Stimulated activated CD4-positive, alpha-beta T cell treated with anti-CD3 and anti-CD28 coated beads, Interleukin-1b, Interleukin-23, amount 100 ng/mL, for 1 hour (primary cell): ENCODE results near the gene METTL9.
"Not testable (repeated sequence)": the region's sequence is repeated elsewhere in the genome, so short reads cannot be mapped to it uniquely, and the experiment has no call there.

Source experiments
- DNase-seq, 2 donors: peaks; one replicate each; pipeline ENCODE4 v3.0.0-alpha.2; 2020; ENCODE audit warnings: low read depth in 2 of 2

The METTL9 gene

GRCh38 chr16:21659124-21659523 is 59.7 kb downstream of the METTL9 start:
- DNase-seq: no peak

- no peak for DNase-seq
Measured at GRCh38 chr16:21663889-21664647, 64.7 kb downstream of the METTL9 start, which contains the start of gene OTOA. Gene OTOA (plus strand): TSS chr16:21663968. CDS start chr16:21678515, 14,547 bp downstream.

- no peak for DNase-seq
Measured at GRCh38 chr16:21664801-21665492, 65.6 kb downstream of the METTL9 start.

GRCh38 chr16:21666772-21667171 is 67.4 kb downstream of the METTL9 start:
- DNase-seq: no peak

GRCh38 chr16:21667575-21667974 is 68.2 kb downstream of the METTL9 start:
- no peak for DNase-seq

GRCh38 chr16:21673469-21673868 is 74.1 kb downstream of the METTL9 start:
- no peak for DNase-seq

- not testable (repeated sequence) for DNase-seq
Measured at GRCh38 chr16:21674456-21674855, 75.1 kb downstream of the METTL9 start.

GRCh38 chr16:21680714-21681113 is 81.3 kb downstream of the METTL9 start:
- not testable (repeated sequence) for DNase-seq

GRCh38 chr16:21683184-21683583 is 83.8 kb downstream of the METTL9 start:
- no peak for DNase-seq

GRCh38 chr16:21684199-21684598 is 84.8 kb downstream of the METTL9 start:
- DNase-seq: no peak

- no peak for DNase-seq
Measured at GRCh38 chr16:21685034-21685455, 85.7 kb downstream of the METTL9 start.

GRCh38 chr16:21689107-21689506 is 89.7 kb downstream of the METTL9 start:
- no peak for DNase-seq

- not testable (repeated sequence) for DNase-seq
Measured at GRCh38 chr16:21690967-21691366, 91.6 kb downstream of the METTL9 start.

- no peak for DNase-seq
Measured at GRCh38 chr16:21694609-21695008, 95.2 kb downstream of the METTL9 start.

- DNase-seq: no peak
Measured at GRCh38 chr16:21697032-21697431, 97.7 kb downstream of the METTL9 start.

- no peak for DNase-seq
Measured at GRCh38 chr16:21698169-21699032, 99.0 kb downstream of the METTL9 start.

- DNase-seq: no peak
Measured at GRCh38 chr16:21701271-21701670, 101.9 kb downstream of the METTL9 start.

GRCh38 chr16:21702276-21702675 is 102.9 kb downstream of the METTL9 start:
- DNase-seq: no peak

GRCh38 chr16:21703156-21703555 is 103.8 kb downstream of the METTL9 start:
- DNase-seq: no peak

- no peak for DNase-seq
Measured at GRCh38 chr16:21703589-21704174, 104.3 kb downstream of the METTL9 start.

GRCh38 chr16:21704266-21704665 is 104.9 kb downstream of the METTL9 start:
- no peak for DNase-seq

- DNase-seq: no peak
Measured at GRCh38 chr16:21704733-21705132, 105.4 kb downstream of the METTL9 start.
